T-cell (primary cell): Measurements from ENCODE around the gene ACKR2. TPM values are rescaled to one million over a fixed set of nuclear protein-coding genes. Genes with fewer than 3 reads are reported as not detected.

Experiments
- ATAC-seq, 4 experiments: fragments of 200-7000 bp in 3 of 4; fragments of 150-1000 bp in 1 of 4; cut with Tn5 transposase; replicated peaks in 1 of 4; 1 replicate in 3 of 4; 2 replicates in 1 of 4; pipeline ENCODE4 v1.10.0; 2021; ENCODE audit warnings: moderate library complexity in 3 of 4, mild to moderate bottlenecking in 2 of 4, moderate number of reproducible peaks in 1 of 4
- CTCF ChIA-PET, 2 donors: fragments of 300-600 bp; sonication (Branson Sonifier 250); formaldehyde crosslinking; loops; one replicate each; lab custom pipeline; 2022; ENCODE audit warnings: antibody characterized with exemption in 2 of 2; lab: Charles Lee
- POLR2A ChIA-PET, 2 donors: fragments of 300-600 bp; sonication (Branson Sonifier 250); formaldehyde crosslinking; loops; one replicate each; lab custom pipeline; 2022; ENCODE audit warnings: antibody characterized with exemption in 2 of 2; lab: Charles Lee
- DNase-seq, 35 experiments: peaks; one replicate each; pipeline versions ENCODE4 v3.0.0 to v3.0.0-alpha.2; 2013 to 2023
- H3K27ac ChIP-seq: one replicate; pipeline ENCODE4 v1.5.1; 2013; ENCODE audit warnings: low read length
- H3K27me3 ChIP-seq, 2 experiments: replicated peaks in 1 of 2; 1 replicate in 1 of 2; 2 replicates in 1 of 2; pipeline versions ENCODE4 v1.6.1 to v1.7.0; 2013; ENCODE audit warnings: low read length in 1 of 2, mixed read lengths in 1 of 2; ENCODE audit not compliant: control insufficient read depth in 2 of 2, insufficient read depth in 2 of 2; ENCODE audit errors: extremely low read depth in 1 of 2
- H3K36me3 ChIP-seq, 2 donors: 1 replicate in 1 of 2; 2 replicates in 1 of 2; pipeline versions ENCODE4 v1.6.1 to v1.7.0; 2013; ENCODE audit warnings: low read length in 1 of 2; ENCODE audit not compliant: control insufficient read depth in 2 of 2, insufficient read depth in 1 of 2; ENCODE audit errors: extremely low read depth in 1 of 2
- H3K4me1 ChIP-seq, 2 experiments: 1 replicate in 1 of 2; 2 replicates in 1 of 2; pipeline versions ENCODE4 v1.6.1 to v1.7.0; 2013; ENCODE audit warnings: low read length in 2 of 2, mixed read lengths in 1 of 2; ENCODE audit not compliant: insufficient read depth in 2 of 2, control insufficient read depth in 1 of 2; ENCODE audit errors: extremely low read depth in 1 of 2
- H3K4me3 ChIP-seq, 2 donors: 1 replicate in 1 of 2; 2 replicates in 1 of 2; pipeline versions ENCODE4 v1.5.1 to v1.7.0; 2013; ENCODE audit warnings: mild to moderate bottlenecking in 2 of 2, low read length in 1 of 2, moderate library complexity in 1 of 2; ENCODE audit not compliant: control insufficient read depth in 1 of 2; ENCODE audit errors: extremely low read depth in 1 of 2
- H3K9me3 ChIP-seq: 2 replicates; pipeline ENCODE4 v1.7.0; 2013
- H3K27ac Mint-ChIP-seq, 2 donors: one replicate each; pipeline ENCODE4 v1.8.0; 2020 to 2021; ENCODE audit warnings: mild to moderate bottlenecking in 2 of 2, mixed read lengths in 2 of 2
- H3K27me3 Mint-ChIP-seq, 2 donors: one replicate each; pipeline ENCODE4 v1.8.0; 2021 to 2022; ENCODE audit warnings: mixed read lengths in 2 of 2
- H3K36me3 Mint-ChIP-seq: one replicate; pipeline ENCODE4 v1.8.0; 2021; ENCODE audit warnings: mixed read lengths
- H3K4me1 Mint-ChIP-seq, 3 donors: one replicate each; pipeline ENCODE4 v1.8.0; 2020 to 2022; ENCODE audit warnings: mixed read lengths in 3 of 3, mild to moderate bottlenecking in 1 of 3
- H3K4me3 Mint-ChIP-seq, 3 donors: one replicate each; pipeline ENCODE4 v1.8.0; 2020 to 2022; ENCODE audit warnings: mild to moderate bottlenecking in 3 of 3, mixed read lengths in 3 of 3, moderate library complexity in 3 of 3
- H3K9me3 Mint-ChIP-seq, 3 donors: one replicate each; pipeline ENCODE4 v1.8.0; 2020 to 2022; ENCODE audit warnings: mixed read lengths in 3 of 3
- WGBS: methylation state at CpG from one replicate; pipeline ENCODE4 v1.1.5; 2013; ENCODE audit warnings: missing lambda C conversion rate; ENCODE audit not compliant: insufficient coverage; 5-methylcytosine and 5-hydroxymethylcytosine counted together
- total RNA-seq, 35 experiments: library from RNA in 6 of 35; stranded (reverse) in 6 of 35; fragments of 120-200 nt in 1 of 35; gene quantifications; one replicate each; pipeline versions ENCODE4 v1.2.1 to v1.2.4 and lab custom pipeline; 2013 to 2026

ACKR2 gene
- total RNA-seq, 5 donors from 2014 or later (not counting 1 experiment from before 2014, with no cell fraction given): 0.20 to 1.2 (median 0.80) TPM; not detected in 1

GRCh38 chr3:42769477-42770131 lies 39.6 kb upstream of the ACKR2 start:
- no peak overlapping the region for H3K4me3 Mint-ChIP-seq
- no peaks in the 10 kb centered on the region for H3K36me3 ChIP-seq
- ChIA-PET CTCF (interaction anchor here in 1 of 2 donors (0.9 to 1.1 kb wide), 3 partner anchors 18 to 267 kb away, joined by 3 read pairs; partner anchors contain the start of gene VIPR1), POLR2A (no interaction called here)
- H3K4me3 ChIP-seq: no peak overlapping the region
- H3K4me1 ChIP-seq: peaks cover 0 to 11% of the 10 kb centered on the region in 2 experiments
- no peaks in the 10 kb centered on the region for H3K9me3 ChIP-seq
- H3K36me3 Mint-ChIP-seq: no peaks in the 10 kb centered on the region
- DNase-seq (no peak), ATAC-seq (no peak)
- H3K27me3 ChIP-seq: peaks cover 0 to 7% of the 10 kb centered on the region in 2 experiments
- H3K9me3 Mint-ChIP-seq: peaks cover 0 to 5% (median 0%) of the 10 kb centered on the region in 3 donors
- no peak overlapping the region for H3K27ac ChIP-seq
- H3K4me1 Mint-ChIP-seq: peaks cover 13 to 14% (median 14%) of the 10 kb centered on the region in 3 donors
- H3K27me3 Mint-ChIP-seq: peaks cover 0 to 2% of the 10 kb centered on the region in 2 donors
- WGBS: 96% methylated on average over 17 of the region's 28 CpGs
- no peak overlapping the region for H3K27ac Mint-ChIP-seq

- peaks cover 0 to 7% of the 10 kb centered on the region in 2 experiments for H3K27me3 ChIP-seq
- ChIA-PET CTCF (no interaction called here), POLR2A (no interaction called here)
- H3K36me3 ChIP-seq: no peaks in the 10 kb centered on the region
- no peak for DNase-seq
- Mint-ChIP-seq H3K4me1 (peaks cover 13 to 14% (median 14%) of the 10 kb centered on the region in 3 donors), H3K27ac (no peak overlapping the region), H3K27me3 (peaks cover 0 to 2% of the 10 kb centered on the region in 2 donors), H3K36me3 (no peaks in the 10 kb centered on the region), H3K4me3 (peak overlapping the region in 1 of 3 donors; percentile 89), H3K9me3 (peaks cover 0 to 5% (median 0%) of the 10 kb centered on the region in 3 donors)
- H3K27ac ChIP-seq: no peak overlapping the region
- WGBS: no CpG with 5 or more reads among the region's 1 CpG
- no peak for ATAC-seq
- H3K4me3 ChIP-seq: no peak overlapping the region
- H3K9me3 ChIP-seq: no peaks in the 10 kb centered on the region
- peaks cover 0 to 11% of the 10 kb centered on the region in 2 experiments for H3K4me1 ChIP-seq
Measured at GRCh38 chr3:42771271-42771670, 38.0 kb upstream of the ACKR2 start.

- H3K4me1 ChIP-seq: peaks cover 0 to 11% of the 10 kb centered on the region in 2 experiments
- ChIA-PET POLR2A (no interaction called here), CTCF (no interaction called here)
- WGBS: 3% methylated on average over 57 of the region's 63 CpGs
- ATAC-seq (peak; percentile 86 to 93 (median 88)), DNase-seq (peak; percentile 58 to 89 (median 80))
- peaks cover 13 to 14% (median 14%) of the 10 kb centered on the region in 3 donors for H3K4me1 Mint-ChIP-seq
- peaks cover 0 to 7% of the 10 kb centered on the region in 2 experiments for H3K27me3 ChIP-seq
- H3K27ac Mint-ChIP-seq: peak within 1 kb of the TSS; percentile 59 to 69
- H3K36me3 Mint-ChIP-seq: no peaks in the 10 kb centered on the region
- H3K4me3 ChIP-seq: peak within 1 kb of the TSS; percentile 51 to 62
- H3K27me3 Mint-ChIP-seq: peaks cover 0 to 2% of the 10 kb centered on the region in 2 donors
- H3K9me3 Mint-ChIP-seq: peaks cover 0 to 5% (median 0%) of the 10 kb centered on the region in 3 donors
- H3K27ac ChIP-seq: peak within 1 kb of the TSS; percentile 41
- no peaks in the 10 kb centered on the region for H3K9me3 ChIP-seq
- no peaks in the 10 kb centered on the region for H3K36me3 ChIP-seq
- peak within 1 kb of the TSS; percentile 83 to 90 (median 89) for H3K4me3 Mint-ChIP-seq
Measured at GRCh38 chr3:42772670-42773408, 36.4 kb upstream of the ACKR2 start, which contains the start of gene CCDC13. TSS of gene CCDC13 (minus strand) at chr3:42773253. CDS start at chr3:42758345, 14,908 bp downstream.

DNA sequence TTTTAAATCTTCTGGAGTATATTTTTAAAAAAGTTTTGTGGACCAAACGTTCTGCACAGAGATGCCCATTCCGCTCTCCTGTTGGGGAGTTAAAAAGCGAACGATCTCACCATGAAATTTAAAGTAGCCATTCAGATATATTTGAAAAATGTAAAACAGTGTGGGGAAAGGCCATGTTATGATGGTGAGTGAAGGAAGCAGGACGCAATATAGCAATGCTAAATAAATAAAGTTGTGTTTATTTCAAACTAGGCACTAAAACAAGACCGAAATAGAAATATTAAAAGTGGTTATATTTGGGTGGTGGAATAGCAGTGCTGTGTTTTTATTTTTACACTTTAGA lies 35.9 kb upstream of the ACKR2 start:
- no peaks in the 10 kb centered on the region for H3K36me3 ChIP-seq
- Mint-ChIP-seq H3K27me3 (peaks cover 0 to 2% of the 10 kb centered on the region in 2 donors), H3K9me3 (peaks cover 0 to 5% (median 0%) of the 10 kb centered on the region in 3 donors), H3K27ac (peak overlapping the region; percentile 59 to 69), H3K4me3 (peak overlapping the region; percentile 83 to 90 (median 89)), H3K4me1 (peaks cover 13 to 14% (median 14%) of the 10 kb centered on the region in 3 donors), H3K36me3 (no peaks in the 10 kb centered on the region)
- H3K27me3 ChIP-seq: peaks cover 0 to 7% of the 10 kb centered on the region in 2 experiments
- ChIA-PET CTCF (no interaction called here), POLR2A (no interaction called here)
- 0% methylated on average over 2 of the region's 6 CpGs for WGBS
- ATAC-seq (peak in 3 of 4 experiments; percentile 4 to 14 (median 6)), DNase-seq (no peak)
- H3K9me3 ChIP-seq: no peaks in the 10 kb centered on the region
- H3K4me1 ChIP-seq: peaks cover 0 to 11% of the 10 kb centered on the region in 2 experiments
- no peak overlapping the region for H3K27ac ChIP-seq
- H3K4me3 ChIP-seq: peak overlapping the region; percentile 51 to 62

DNA sequence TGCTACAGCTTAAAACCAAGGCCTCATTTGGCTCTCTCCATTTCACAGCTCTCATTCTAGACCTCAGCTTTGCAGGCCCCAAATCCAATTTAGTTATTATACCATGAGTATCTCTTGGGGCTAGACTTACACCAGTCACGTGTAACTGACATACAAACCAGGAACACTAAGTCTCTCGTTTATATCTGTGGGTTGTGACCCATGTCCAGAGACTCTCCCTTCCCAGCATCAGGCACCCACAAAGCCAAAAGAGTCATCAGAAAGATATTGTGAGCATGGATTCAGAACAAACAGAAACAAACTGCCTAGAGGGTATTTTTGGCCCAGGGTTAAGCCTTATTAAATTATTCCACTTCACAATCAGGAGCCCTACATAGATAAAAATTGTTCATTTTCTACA lies 30.6 kb upstream of the ACKR2 start:
- no peak overlapping the region for H3K4me3 Mint-ChIP-seq
- ChIA-PET CTCF (interaction anchor here in 1 of 2 donors (1.0 to 3.7 kb wide), 3 partner anchors 9 to 327 kb away, joined by 4 to 24 read pairs (median 7); no protein-coding TSS in a partner anchor), POLR2A (no interaction called here)

DNA sequence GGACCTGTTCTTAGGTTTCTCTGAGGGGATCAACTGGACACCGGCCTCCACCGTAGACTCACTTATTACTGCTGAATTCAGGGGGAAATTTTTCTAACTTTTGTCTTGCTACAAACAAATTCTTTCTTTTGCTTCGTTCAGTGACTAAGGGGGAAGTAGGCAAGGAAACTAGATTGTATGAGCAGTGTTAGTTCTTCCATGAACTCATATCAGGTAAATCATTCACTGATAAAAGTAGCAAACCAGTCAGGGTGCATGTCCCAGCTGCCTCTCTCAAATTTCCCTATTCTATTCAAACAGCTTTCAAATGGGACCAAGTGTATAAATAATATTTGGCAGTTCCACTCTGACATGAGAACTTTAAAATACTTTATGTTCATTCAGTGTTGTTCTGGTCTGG lies 28.8 kb upstream of the ACKR2 start:
- no CpG with 5 or more reads among the region's 3 CpGs for WGBS
- H3K9me3 ChIP-seq: no peaks in the 10 kb centered on the region
- no peak overlapping the region for H3K27ac ChIP-seq
- no peak for DNase-seq
- H3K4me1 Mint-ChIP-seq: peaks cover 0 to 2% (median 0%) of the 10 kb centered on the region in 3 donors
- POLR2A ChIA-PET: no interaction called here
- no peak overlapping the region for H3K4me3 Mint-ChIP-seq
- no peaks in the 10 kb centered on the region for H3K27me3 ChIP-seq
- H3K36me3 ChIP-seq: peaks cover 0 to 10% of the 10 kb centered on the region in 2 donors
- H3K27ac Mint-ChIP-seq: no peak overlapping the region
- no peaks in the 10 kb centered on the region for H3K27me3 Mint-ChIP-seq
- CTCF ChIA-PET: interaction anchor here (0.6 to 3.7 kb wide), 6 partner anchors 16 to 102 kb away, joined by 3 to 24 read pairs (median 3); no protein-coding TSS in a partner anchor
- no peak overlapping the region for H3K4me3 ChIP-seq
- H3K36me3 Mint-ChIP-seq: peaks cover 14% of the 10 kb centered on the region
- no peaks in the 10 kb centered on the region for H3K4me1 ChIP-seq
- no peaks in the 10 kb centered on the region for H3K9me3 Mint-ChIP-seq
- ATAC-seq: peak in 1 of 4 experiments; percentile 9

More for the DNA sequence above, 30.6 kb upstream of the ACKR2 start:
- Histone ChIP-seq H3K27ac (no peak overlapping the region), H3K27me3 (no peaks in the 10 kb centered on the region), H3K4me3 (no peak overlapping the region), H3K9me3 (no peaks in the 10 kb centered on the region), H3K36me3 (peaks cover 0 to 6% of the 10 kb centered on the region in 2 donors), H3K4me1 (no peaks in the 10 kb centered on the region)
- H3K9me3 Mint-ChIP-seq: no peaks in the 10 kb centered on the region
- no peaks in the 10 kb centered on the region for H3K27me3 Mint-ChIP-seq
- peaks cover under 1 to 3% (median 2%) of the 10 kb centered on the region in 3 donors for H3K4me1 Mint-ChIP-seq
- H3K27ac Mint-ChIP-seq: no peak overlapping the region
- DNase-seq: no peak
- H3K36me3 Mint-ChIP-seq: peaks cover 10% of the 10 kb centered on the region
- ATAC-seq: no peak
- 83% methylated on average over 1 of the region's 2 CpGs for WGBS
